Raji (cell line): Measurements from ENCODE around the gene SRSF10.
A peak's percentile ranks its signal among the peaks of the same experiment; 100 is the strongest.

Experiments used
- POLR2A ChIP-seq: IDR thresholded peaks from 2 replicates; pipeline ENCODE4 v1.6.1; 2011; ENCODE audit warnings: low read depth, low read length, control low read depth; ENCODE audit not compliant: insufficient read depth

Gene SRSF10

GRCh38 chr1:24004132-24004531, 24.0 kb upstream of the SRSF10 start:
- TF ChIP-seq POLR2A = no peak

DNA sequence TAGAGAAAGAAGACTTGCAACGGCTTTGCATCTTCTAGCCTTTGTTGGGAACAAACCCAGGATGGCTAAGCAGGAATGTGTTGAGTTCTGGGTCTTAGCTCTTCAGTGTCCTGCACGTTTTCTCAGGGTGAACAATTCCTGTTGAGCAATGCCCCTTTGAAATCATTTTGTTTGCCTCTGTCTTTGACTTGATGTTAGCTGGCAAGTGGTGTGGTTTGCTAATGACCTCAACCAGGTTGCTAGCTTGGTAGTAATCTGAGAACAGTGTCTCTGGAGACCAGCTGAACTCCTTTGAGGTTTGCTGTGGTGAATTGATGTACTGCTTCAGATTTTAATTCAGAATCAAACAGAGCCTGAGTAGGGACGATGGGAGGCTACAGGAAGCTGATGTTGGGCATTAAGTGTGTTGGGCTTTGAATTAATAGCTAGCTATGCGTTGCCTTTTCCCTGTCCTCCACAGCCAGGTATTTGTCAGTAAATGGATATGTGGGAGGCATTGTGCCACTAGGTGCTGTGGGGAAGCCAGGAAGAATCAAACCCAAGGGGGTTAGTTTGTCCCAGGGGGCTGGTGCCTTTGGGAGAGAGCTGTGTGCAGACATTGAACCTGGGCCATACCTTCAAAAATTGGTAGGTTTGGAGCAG, 23.3 kb upstream of the SRSF10 start:
- peak; percentile 26; the same call in 1 of the 2 replicates for TF ChIP-seq POLR2A

- TF ChIP-seq POLR2A = no peak
Measured at GRCh38 chr1:24002695-24003094, 22.6 kb upstream of the SRSF10 start.

- no peak for TF ChIP-seq POLR2A
Measured at GRCh38 chr1:23999156-23999671, 19.1 kb upstream of the SRSF10 start.

- TF ChIP-seq POLR2A = no peak
Measured at GRCh38 chr1:23997812-23998211, 17.7 kb upstream of the SRSF10 start.

GRCh38 chr1:23996700-23997229, 16.6 kb upstream of the SRSF10 start:
- no peak for TF ChIP-seq POLR2A

- TF ChIP-seq POLR2A = no peak
Measured at GRCh38 chr1:23995431-23995837, 15.3 kb upstream of the SRSF10 start.

GRCh38 chr1:23989263-23989662, 9.1 kb upstream of the SRSF10 start:
- TF ChIP-seq POLR2A = no peak

- TF ChIP-seq POLR2A = no peak
Measured at GRCh38 chr1:23984417-23985186, 4.5 kb upstream of the SRSF10 start.

- no peak; the same call in 1 of the 2 replicates for TF ChIP-seq POLR2A
Measured at GRCh38 chr1:23980728-23981070, 572 bp upstream of the SRSF10 start.

- no peak for TF ChIP-seq POLR2A
Measured at GRCh38 chr1:23979387-23979880, 693 bp downstream of the SRSF10 start.

GRCh38 chr1:23978805-23979204, 1.3 kb downstream of the SRSF10 start:
- TF ChIP-seq POLR2A = no peak

- no peak for TF ChIP-seq POLR2A
Measured at GRCh38 chr1:23977854-23978191, 2.3 kb downstream of the SRSF10 start.

DNA sequence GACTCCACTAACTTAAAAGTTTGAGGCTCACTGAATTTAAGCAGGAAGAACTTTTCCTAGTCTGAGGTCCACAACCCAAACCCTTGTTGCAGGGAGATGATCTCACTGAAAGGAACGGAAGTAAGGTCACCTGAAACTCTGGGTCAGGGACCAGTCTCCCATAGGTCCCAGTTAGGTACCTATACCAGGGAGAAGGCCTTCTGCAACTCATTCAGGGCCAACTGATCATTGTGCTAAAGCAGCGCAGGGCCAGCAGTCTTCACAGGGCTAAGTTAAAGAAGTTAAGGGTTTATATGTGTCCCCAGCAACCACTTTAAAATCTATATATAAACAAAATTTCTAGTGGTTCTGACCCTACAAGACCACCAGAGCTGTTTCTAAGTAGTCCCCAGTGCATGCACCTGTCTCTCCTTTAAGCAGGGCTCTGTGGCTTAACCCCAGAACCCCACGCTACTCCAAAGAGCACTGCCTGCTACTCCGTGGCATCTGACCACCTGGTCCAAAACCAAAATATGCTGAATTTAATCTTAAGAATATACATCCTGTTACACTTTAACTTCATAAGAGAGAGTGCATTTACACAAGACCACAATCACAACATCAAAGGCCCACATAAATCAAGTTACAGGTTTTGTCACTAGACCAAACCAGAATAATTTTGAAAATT, 2.8 kb downstream of the SRSF10 start:
- no peak for TF ChIP-seq POLR2A

DNA sequence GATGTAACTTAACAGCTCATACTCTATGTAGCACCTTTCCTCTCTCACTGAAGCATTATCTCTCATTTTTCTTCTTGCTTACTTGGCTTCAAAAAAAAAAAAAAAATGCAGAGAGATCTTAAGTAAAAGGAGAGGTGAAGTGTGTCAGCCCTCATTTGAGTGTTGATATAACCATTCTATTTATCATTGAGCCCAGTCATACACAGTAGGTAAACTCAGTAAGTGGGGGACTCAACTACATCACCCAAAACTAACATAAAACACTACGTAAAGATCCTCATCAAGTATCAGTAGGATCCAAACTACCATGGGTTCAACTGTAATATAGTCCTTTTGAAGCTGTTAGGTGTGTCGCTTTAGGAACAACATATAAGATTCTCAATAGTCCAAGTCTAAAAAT, 12.3 kb downstream of the SRSF10 start:
- no peak for TF ChIP-seq POLR2A
